H54 (cell line): Measurements from ENCODE around the gene PLXDC2.

Experiments
- DNase-seq: peaks from one replicate; pipeline ENCODE4 v3.0.0; 2011; ENCODE audit warnings: low spot score, mixed read lengths; ENCODE audit not compliant: insufficient read length
- FAIRE-seq: peaks from 3 replicates; lab custom pipeline; 2011; peaks lifted over from hg19 to GRCh38; lab: Jason Lieb, UNC
- POLR2A ChIP-seq: IDR thresholded peaks from 2 replicates; pipeline ENCODE4 v1.6.1; 2011; ENCODE audit warnings: low read depth, mild to moderate bottlenecking, low read length

Gene PLXDC2

GRCh38 chr10:19825700-19826099 is 9.5 kb downstream of the PLXDC2 start:
- TF ChIP-seq POLR2A: no peak
- DNase-seq (no peak), FAIRE-seq (no peak)

- no peak for TF ChIP-seq POLR2A
- DNase-seq (no peak), FAIRE-seq (no peak)
Measured at GRCh38 chr10:19826712-19827111, 10.5 kb downstream of the PLXDC2 start.

- TF ChIP-seq POLR2A: no peak
- no peak for FAIRE-seq
- DNase-seq: no peak
Measured at GRCh38 chr10:19828278-19829049, 12.2 kb downstream of the PLXDC2 start.

GRCh38 chr10:19832699-19833098 is 16.5 kb downstream of the PLXDC2 start:
- TF ChIP-seq POLR2A: no peak
- DNase-seq (no peak), FAIRE-seq (no peak)

GRCh38 chr10:19833170-19833824 is 17.1 kb downstream of the PLXDC2 start:
- TF ChIP-seq POLR2A: no peak
- no peak for FAIRE-seq
- no peak for DNase-seq

- no peak for DNase-seq
- FAIRE-seq: no peak
- TF ChIP-seq POLR2A: no peak
Measured at GRCh38 chr10:19835952-19836351, 19.7 kb downstream of the PLXDC2 start.

- no peak for TF ChIP-seq POLR2A
- no peak for FAIRE-seq
- no peak for DNase-seq
Measured at GRCh38 chr10:19839090-19839489, 22.9 kb downstream of the PLXDC2 start.

GRCh38 chr10:19839552-19839951 is 23.3 kb downstream of the PLXDC2 start:
- FAIRE-seq (no peak), DNase-seq (no peak)
- TF ChIP-seq POLR2A: no peak

- FAIRE-seq: no peak
- no peak for TF ChIP-seq POLR2A
- no peak for DNase-seq
Measured at GRCh38 chr10:19840776-19841175, 24.5 kb downstream of the PLXDC2 start.

GRCh38 chr10:19843487-19843886 is 27.3 kb downstream of the PLXDC2 start:
- FAIRE-seq: no peak
- no peak for TF ChIP-seq POLR2A
- DNase-seq: no peak

- FAIRE-seq: no peak
- TF ChIP-seq POLR2A: no peak
- DNase-seq: no peak
Measured at GRCh38 chr10:19845503-19846368, 29.5 kb downstream of the PLXDC2 start.

- no peak for DNase-seq
- FAIRE-seq: no peak
- no peak for TF ChIP-seq POLR2A
Measured at GRCh38 chr10:19847321-19847720, 31.1 kb downstream of the PLXDC2 start.

- DNase-seq (no peak), FAIRE-seq (no peak)
- no peak for TF ChIP-seq POLR2A
Measured at GRCh38 chr10:19848226-19848985, 32.2 kb downstream of the PLXDC2 start.
